ENCODE data around the gene DDX3X.

The DDX3X gene

GRCh38 chrX:41373989-41374606 is 40.1 kb downstream of the DDX3X start:
- TF ChIP-seq REST (IDR thresholded peaks at IDR 0.05; ENCODE audit: low read depth) (no peak), TCF12 (IDR thresholded peaks at IDR 0.05; ENCODE audit: low read depth) (no peak), ZBTB7A (IDR thresholded peaks at IDR 0.05; ENCODE audit: low read depth) (no peak), USF1 (IDR thresholded peaks at IDR 0.05) (no peak), NFIC (IDR thresholded peaks at IDR 0.05) (no peak), RAD21 (IDR thresholded peaks at IDR 0.05; ENCODE audit: low read depth) (no peak), CREB1 (IDR thresholded peaks at IDR 0.05; ENCODE audit: low read depth) (no peak), YY1 (IDR thresholded peaks at IDR 0.05; ENCODE audit: low read depth) (no peak), TEAD4 (IDR thresholded peaks at IDR 0.05) (no peak), EP300 (IDR thresholded peaks at IDR 0.05; ENCODE audit: borderline replicate concordance) (no peak), EGR1 (IDR thresholded peaks at IDR 0.05) (no peak)

- TF ChIP-seq USF1 (IDR thresholded peaks at IDR 0.05): no peak
- TF ChIP-seq EP300 (IDR thresholded peaks at IDR 0.05; ENCODE audit: borderline replicate concordance): no peak
- TF ChIP-seq YY1 (IDR thresholded peaks at IDR 0.05; ENCODE audit: low read depth): no peak
- TF ChIP-seq NFIC (IDR thresholded peaks at IDR 0.05): no peak
- TF ChIP-seq FOXM1 (IDR thresholded peaks at IDR 0.05; ENCODE audit: borderline replicate concordance, low read depth): no peak
- TF ChIP-seq RAD21 (IDR thresholded peaks at IDR 0.05; ENCODE audit: low read depth): no peak
- no peak for TF ChIP-seq TCF12 (IDR thresholded peaks at IDR 0.05; ENCODE audit: low read depth)
- TF ChIP-seq TAF1 (IDR thresholded peaks at IDR 0.05; ENCODE audit: low read depth): no peak
- no peak for TF ChIP-seq REST (IDR thresholded peaks at IDR 0.05; ENCODE audit: low read depth)
- TF ChIP-seq CREB1 (IDR thresholded peaks at IDR 0.05; ENCODE audit: low read depth): no peak
- TF ChIP-seq EGR1 (IDR thresholded peaks at IDR 0.05): no peak
- TF ChIP-seq CEBPB (IDR thresholded peaks at IDR 0.05): no peak
Observed at GRCh38 chrX:41377624-41378023, 43.7 kb downstream of the DDX3X start.

- TF ChIP-seq TCF12 (IDR thresholded peaks at IDR 0.05; ENCODE audit: low read depth): no peak
- TF ChIP-seq ZBTB7A (IDR thresholded peaks at IDR 0.05; ENCODE audit: low read depth): no peak
- no peak for TF ChIP-seq EP300 (IDR thresholded peaks at IDR 0.05; ENCODE audit: borderline replicate concordance)
- TF ChIP-seq TEAD4 (IDR thresholded peaks at IDR 0.05): no peak
- no peak for TF ChIP-seq RAD21 (IDR thresholded peaks at IDR 0.05; ENCODE audit: low read depth)
- no peak for TF ChIP-seq FOXM1 (IDR thresholded peaks at IDR 0.05; ENCODE audit: borderline replicate concordance, low read depth)
- TF ChIP-seq CREB1 (IDR thresholded peaks at IDR 0.05; ENCODE audit: low read depth): no peak
- TF ChIP-seq REST (IDR thresholded peaks at IDR 0.05; ENCODE audit: low read depth): no peak
- TF ChIP-seq TAF1 (IDR thresholded peaks at IDR 0.05; ENCODE audit: low read depth): no peak
- no peak for TF ChIP-seq NFIC (IDR thresholded peaks at IDR 0.05)
Observed at GRCh38 chrX:41381685-41382084, 47.7 kb downstream of the DDX3X start.

- no peak for TF ChIP-seq TAF1 (IDR thresholded peaks at IDR 0.05; ENCODE audit: low read depth)
- TF ChIP-seq ZBTB7A (IDR thresholded peaks at IDR 0.05; ENCODE audit: low read depth): no peak
- no peak for TF ChIP-seq FOXM1 (IDR thresholded peaks at IDR 0.05; ENCODE audit: borderline replicate concordance, low read depth)
- TF ChIP-seq EP300 (IDR thresholded peaks at IDR 0.05; ENCODE audit: borderline replicate concordance): no peak
- no peak for TF ChIP-seq MAX (IDR thresholded peaks at IDR 0.05)
- TF ChIP-seq YY1 (IDR thresholded peaks at IDR 0.05; ENCODE audit: low read depth): no peak
- TF ChIP-seq NFIC (IDR thresholded peaks at IDR 0.05): no peak
- TF ChIP-seq USF1 (IDR thresholded peaks at IDR 0.05): no peak
- no peak for TF ChIP-seq EGR1 (IDR thresholded peaks at IDR 0.05)
Observed at GRCh38 chrX:41382714-41383645, 49.0 kb downstream of the DDX3X start.

All from Ishikawa (cell line).